B cell (primary cell): Measurements from ENCODE around the gene GALNT7.

Source experiments
- CTCF ChIP-seq: fragments of 200-600 bp; IDR thresholded peaks from one replicate; pipeline ENCODE4 v1.8.0; 2022; ENCODE audit warnings: antibody characterized with exemption, mild to moderate bottlenecking
- EZH2 ChIP-seq: IDR thresholded peaks from 2 replicates; pipeline ENCODE4 v1.6.1; 2012; ENCODE audit warnings: borderline replicate concordance, low read depth, mild to moderate bottlenecking, moderate library complexity, low read length; ENCODE audit not compliant: insufficient read depth, poor library complexity, severe bottlenecking

- no peak for TF ChIP-seq CTCF
- TF ChIP-seq EZH2: no peak
Measured at GRCh38 chr4:173293663-173294062, 125.1 kb downstream of the GALNT7 start.
